ENCODE measurements around the gene ASAP2.

DNA sequence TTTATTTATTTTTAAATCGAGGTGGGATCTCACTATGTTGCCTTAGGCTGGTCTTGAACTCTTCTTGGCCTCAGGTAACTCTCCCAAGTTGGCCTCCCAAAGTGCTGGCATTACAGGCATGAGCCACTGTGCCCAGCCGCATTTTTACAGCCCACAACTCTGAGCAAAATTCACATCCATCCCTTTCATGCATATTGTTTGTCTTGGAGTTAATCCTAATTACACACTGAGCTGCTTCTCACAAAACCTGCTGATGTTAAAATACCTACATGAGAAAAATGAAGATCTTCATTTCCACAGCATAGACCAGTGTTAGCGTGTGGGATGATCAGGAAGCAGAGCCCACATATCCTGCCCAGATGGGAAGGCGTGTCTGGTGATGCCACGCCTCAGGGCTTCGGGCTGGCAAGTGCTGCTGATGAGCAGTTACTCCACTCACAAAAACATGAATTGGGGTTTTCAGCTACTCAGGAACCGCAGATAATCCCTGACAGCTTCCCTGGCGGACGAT is 202.1 kb downstream of the ASAP2 start:
- TF ChIP-seq EZH2 (IDR thresholded peaks at IDR 0.05) (no peak), POLR2AphosphoS5 (IDR thresholded peaks at IDR 0.05; ENCODE audit: borderline replicate concordance, low read depth, low read length) (no peak), FOXP2 (optimal IDR thresholded peaks at IDR 0.05; ENCODE audit: control extremely low read depth, extremely low read length, insufficient read depth) (no peak)

Data from SK-N-MC (cell line).